ENCODE data around the gene TTC3. TPM values are rescaled to one million over a fixed set of nuclear protein-coding genes. Genes with fewer than 3 reads are reported as not detected.

Gene TTC3
- total RNA-seq, 1 donor from 2014 or later = 235 TPM

- Mint-ChIP-seq H3K4me1 (ENCODE audit: low read depth, unreplicated experiment) (peaks cover 11% of the 10 kb centered on the region), H3K4me3 (ENCODE audit: unreplicated experiment) (peak overlapping the region; percentile 11), H3K36me3 (ENCODE audit: unreplicated experiment) (no peaks in the 10 kb centered on the region), H3K27me3 (ENCODE audit: unreplicated experiment) (no peaks in the 10 kb centered on the region), H3K27ac (ENCODE audit: unreplicated experiment) (peak overlapping the region; percentile 92), H3K9me3 (ENCODE audit: unreplicated experiment) (no peaks in the 10 kb centered on the region)
- TF ChIP-seq CTCF (IDR thresholded peaks at IDR 0.05; ENCODE audit: partially characterized antibody, unreplicated experiment) = no peak
- no peak for DNase-seq
These were observed 91.7 kb downstream of the TTC3 start for GRCh38 chr21:37164742-37165141.

DNA sequence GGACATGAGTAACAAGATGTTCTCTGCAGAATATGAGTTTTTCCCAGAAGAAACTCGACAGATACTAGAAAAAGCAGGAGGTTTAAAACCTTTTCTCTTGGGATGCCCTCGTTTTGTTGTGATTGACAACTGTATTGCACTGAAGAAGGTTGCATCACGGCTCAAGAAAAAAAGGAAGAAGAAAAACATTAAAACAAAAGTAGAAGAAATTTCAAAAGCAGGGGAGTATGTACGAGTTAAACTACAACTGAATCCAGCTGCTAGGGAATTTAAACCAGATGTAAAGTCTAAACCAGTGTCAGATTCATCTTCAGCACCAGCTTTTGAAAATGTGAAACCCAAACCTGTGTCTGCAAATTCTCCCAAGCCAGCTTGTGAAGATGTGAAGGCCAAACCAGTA, 92.5 kb downstream of the TTC3 start:
- no peak for DNase-seq
- TF ChIP-seq CTCF (IDR thresholded peaks at IDR 0.05; ENCODE audit: partially characterized antibody, unreplicated experiment) = no peak
- Mint-ChIP-seq H3K9me3 (ENCODE audit: unreplicated experiment) (no peaks in the 10 kb centered on the region), H3K4me1 (ENCODE audit: low read depth, unreplicated experiment) (peaks cover 11% of the 10 kb centered on the region), H3K27ac (ENCODE audit: unreplicated experiment) (peak overlapping the region; percentile 33), H3K36me3 (ENCODE audit: unreplicated experiment) (no peaks in the 10 kb centered on the region), H3K4me3 (ENCODE audit: unreplicated experiment) (no peak overlapping the region), H3K27me3 (ENCODE audit: unreplicated experiment) (no peaks in the 10 kb centered on the region)

- Mint-ChIP-seq H3K36me3 (ENCODE audit: unreplicated experiment) (no peaks in the 10 kb centered on the region), H3K27me3 (ENCODE audit: unreplicated experiment) (no peaks in the 10 kb centered on the region), H3K4me3 (ENCODE audit: unreplicated experiment) (no peak overlapping the region), H3K9me3 (ENCODE audit: unreplicated experiment) (no peaks in the 10 kb centered on the region), H3K4me1 (ENCODE audit: low read depth, unreplicated experiment) (peaks cover 11% of the 10 kb centered on the region), H3K27ac (ENCODE audit: unreplicated experiment) (no peak overlapping the region)
- no peak for DNase-seq
- no peak for TF ChIP-seq CTCF (IDR thresholded peaks at IDR 0.05; ENCODE audit: partially characterized antibody, unreplicated experiment)
These were observed 93.7 kb downstream of the TTC3 start for GRCh38 chr21:37166733-37167132.

DNA sequence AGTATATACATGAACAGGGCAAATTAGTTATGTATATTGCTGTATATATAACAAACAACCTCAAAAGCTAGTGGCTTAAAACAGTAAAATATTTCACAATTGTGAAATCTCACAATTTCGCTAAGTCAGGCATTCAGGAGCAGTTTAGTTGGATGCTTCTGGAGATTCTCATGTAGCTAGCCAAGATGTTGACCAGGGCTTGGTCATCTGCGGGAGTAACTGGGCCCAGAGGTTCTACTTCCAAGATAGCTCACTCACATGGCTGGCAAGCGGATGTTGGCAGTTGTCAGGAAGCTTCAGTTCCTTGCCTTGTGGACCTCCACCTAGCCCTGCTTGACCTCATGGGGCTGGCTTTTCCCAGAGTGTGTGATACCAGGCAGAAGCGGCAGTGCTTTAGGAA, 95.6 kb downstream of the TTC3 start:
- Mint-ChIP-seq H3K36me3 (ENCODE audit: unreplicated experiment) (no peaks in the 10 kb centered on the region), H3K4me3 (ENCODE audit: unreplicated experiment) (no peak overlapping the region), H3K9me3 (ENCODE audit: unreplicated experiment) (no peaks in the 10 kb centered on the region), H3K27me3 (ENCODE audit: unreplicated experiment) (no peaks in the 10 kb centered on the region), H3K4me1 (ENCODE audit: low read depth, unreplicated experiment) (peaks cover 11% of the 10 kb centered on the region), H3K27ac (ENCODE audit: unreplicated experiment) (no peak overlapping the region)
- no peak for TF ChIP-seq CTCF (IDR thresholded peaks at IDR 0.05; ENCODE audit: partially characterized antibody, unreplicated experiment)
- no peak for DNase-seq

GRCh38 chr21:37172646-37173045, 99.6 kb downstream of the TTC3 start:
- H3K27ac Mint-ChIP-seq (ENCODE audit: unreplicated experiment) = no peak overlapping the region
- no peaks in the 10 kb centered on the region for H3K36me3 Mint-ChIP-seq (ENCODE audit: unreplicated experiment)
- DNase-seq = no peak
- no peaks in the 10 kb centered on the region for H3K27me3 Mint-ChIP-seq (ENCODE audit: unreplicated experiment)
- no peak for TF ChIP-seq CTCF (IDR thresholded peaks at IDR 0.05; ENCODE audit: partially characterized antibody, unreplicated experiment)
- peaks cover 3% of the 10 kb centered on the region for H3K4me1 Mint-ChIP-seq (ENCODE audit: low read depth, unreplicated experiment)
- H3K9me3 Mint-ChIP-seq (ENCODE audit: unreplicated experiment) = no peaks in the 10 kb centered on the region
- H3K4me3 Mint-ChIP-seq (ENCODE audit: unreplicated experiment) = no peak overlapping the region

Measured in glutamatergic neuron (in vitro differentiated cells).